Glutamatergic neuron (in vitro differentiated cells): Measurements from ENCODE around the gene CACNA1I. TPM values are rescaled to one million over a fixed set of nuclear protein-coding genes. Genes with fewer than 3 reads are reported as not detected.

ENCODE experiments used
- DNase-seq: peaks from one replicate; pipeline ENCODE4 v3.0.0; 2022
- H3K27ac Mint-ChIP-seq: one replicate; pipeline ENCODE4 v1.8.0; 2020; ENCODE audit warnings: mild to moderate bottlenecking, mixed read lengths, inconsistent platforms; ENCODE audit not compliant: unreplicated experiment
- H3K27me3 Mint-ChIP-seq: one replicate; pipeline ENCODE4 v1.8.0; 2020; ENCODE audit warnings: mild to moderate bottlenecking, moderate library complexity, mixed read lengths, inconsistent platforms; ENCODE audit not compliant: unreplicated experiment
- H3K36me3 Mint-ChIP-seq: one replicate; pipeline ENCODE4 v1.8.0; 2020; ENCODE audit warnings: mild to moderate bottlenecking, mixed read lengths, inconsistent platforms; ENCODE audit not compliant: unreplicated experiment
- H3K4me1 Mint-ChIP-seq: one replicate; pipeline ENCODE4 v1.8.0; 2020; ENCODE audit warnings: mild to moderate bottlenecking, low read depth, mixed read lengths, inconsistent platforms; ENCODE audit not compliant: unreplicated experiment
- H3K4me3 Mint-ChIP-seq: one replicate; pipeline ENCODE4 v1.8.0; 2020; ENCODE audit warnings: mild to moderate bottlenecking, mixed read lengths, inconsistent platforms; ENCODE audit not compliant: unreplicated experiment
- H3K9me3 Mint-ChIP-seq: one replicate; pipeline ENCODE4 v1.8.0; 2020; ENCODE audit warnings: mild to moderate bottlenecking, moderate library complexity, mixed read lengths, inconsistent platforms; ENCODE audit not compliant: unreplicated experiment
- CTCF ChIP-seq: fragments of 200-600 bp; sonication (generic); IDR thresholded peaks from one replicate; pipeline ENCODE4 v1.5.0; 2021; ENCODE audit not compliant: partially characterized antibody, unreplicated experiment
- total RNA-seq: library from RNA; stranded (reverse); fragmentation: NEBNext Ultra II Directional; extraction: Animal tissue kit (Norgen Biotek cat#: 25700); gene quantifications from one replicate; pipeline ENCODE4 v1.2.1, GENCODE V29; 2021; ENCODE audit not compliant: unreplicated experiment

The CACNA1I gene
- total RNA-seq, 1 donor from 2014 or later, result 0.12 TPM

GRCh38 chr22:39680486-39680885, 109.9 kb downstream of the CACNA1I start:
- Mint-ChIP-seq H3K27ac (no peak overlapping the region), H3K4me3 (no peak overlapping the region), H3K4me1 (no peaks in the 10 kb centered on the region), H3K36me3 (no peaks in the 10 kb centered on the region), H3K9me3 (peaks cover 6% of the 10 kb centered on the region), H3K27me3 (peaks cover 10% of the 10 kb centered on the region)
- TF ChIP-seq CTCF, result no peak
- DNase-seq, result no peak

GRCh38 chr22:39681038-39681861, 110.7 kb downstream of the CACNA1I start:
- H3K27me3 Mint-ChIP-seq, result peaks cover 10% of the 10 kb centered on the region
- no peak for DNase-seq
- no peak overlapping the region for H3K27ac Mint-ChIP-seq
- no peak overlapping the region for H3K4me3 Mint-ChIP-seq
- TF ChIP-seq CTCF, result no peak
- no peaks in the 10 kb centered on the region for H3K4me1 Mint-ChIP-seq
- H3K36me3 Mint-ChIP-seq, result no peaks in the 10 kb centered on the region
- H3K9me3 Mint-ChIP-seq, result peaks cover 2% of the 10 kb centered on the region

GRCh38 chr22:39682994-39683393, 112.4 kb downstream of the CACNA1I start:
- peaks cover 2% of the 10 kb centered on the region for H3K9me3 Mint-ChIP-seq
- no peaks in the 10 kb centered on the region for H3K36me3 Mint-ChIP-seq
- H3K27me3 Mint-ChIP-seq, result peaks cover 12% of the 10 kb centered on the region
- TF ChIP-seq CTCF, result no peak
- no peaks in the 10 kb centered on the region for H3K4me1 Mint-ChIP-seq
- no peak for DNase-seq
- H3K27ac Mint-ChIP-seq, result no peak overlapping the region
- H3K4me3 Mint-ChIP-seq, result no peak overlapping the region

- no peaks in the 10 kb centered on the region for H3K4me1 Mint-ChIP-seq
- no peak for DNase-seq
- H3K9me3 Mint-ChIP-seq, result peaks cover 2% of the 10 kb centered on the region
- no peak overlapping the region for H3K4me3 Mint-ChIP-seq
- no peak overlapping the region for H3K27ac Mint-ChIP-seq
- peaks cover 12% of the 10 kb centered on the region for H3K27me3 Mint-ChIP-seq
- no peaks in the 10 kb centered on the region for H3K36me3 Mint-ChIP-seq
- TF ChIP-seq CTCF, result no peak
Measured at GRCh38 chr22:39683639-39684038, 113.1 kb downstream of the CACNA1I start.

GRCh38 chr22:39684702-39685281, 114.2 kb downstream of the CACNA1I start:
- H3K27me3 Mint-ChIP-seq, result peaks cover 12% of the 10 kb centered on the region
- H3K4me3 Mint-ChIP-seq, result no peak overlapping the region
- no peaks in the 10 kb centered on the region for H3K4me1 Mint-ChIP-seq
- H3K27ac Mint-ChIP-seq, result no peak overlapping the region
- H3K9me3 Mint-ChIP-seq, result peaks cover 2% of the 10 kb centered on the region
- no peaks in the 10 kb centered on the region for H3K36me3 Mint-ChIP-seq
- no peak for TF ChIP-seq CTCF
- no peak for DNase-seq
